ENCODE data around the gene IRX2. TPM values are rescaled to one million over a fixed set of nuclear protein-coding genes. Genes with fewer than 3 reads are reported as not detected.

The IRX2 gene
- total and polyA plus RNA-seq, 10 of the 15 experiments (the other 5 are each of a cell fraction or from before 2014, with no cell fraction given): not detected

DNA sequence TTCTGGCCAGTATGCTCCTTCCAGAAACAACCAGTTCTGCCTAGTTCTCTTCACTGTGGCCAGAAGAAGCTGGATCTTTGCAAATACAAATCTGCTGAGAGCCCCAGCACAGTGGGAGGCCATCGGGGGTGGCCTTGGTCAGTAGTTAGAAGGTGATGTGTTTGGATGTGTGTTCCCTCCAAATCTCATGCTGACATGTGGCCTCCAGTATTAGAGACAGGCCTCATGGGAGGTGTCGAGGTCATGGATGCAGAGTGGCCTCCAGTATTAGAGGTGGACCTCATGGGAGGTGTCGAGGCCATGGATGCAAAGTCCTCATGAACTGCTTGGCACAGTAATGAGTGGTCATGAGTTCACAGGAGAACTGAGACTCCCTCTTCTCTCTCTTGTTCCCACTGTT is 7.6 kb upstream of the IRX2 start:
- Histone ChIP-seq H3K27ac (ENCODE audit: control insufficient read depth, insufficient read depth) (no peak overlapping the region), H4K20me1 (ENCODE audit: control insufficient read depth, insufficient read depth) (no peaks in the 10 kb centered on the region), H2AFZ (ENCODE audit: control insufficient read depth, low read depth, low read length) (no peak overlapping the region), H3K4me1 (ENCODE audit: control insufficient read depth, insufficient read depth, low read length) (no peaks in the 10 kb centered on the region), H3K9me3 (replicated peaks; ENCODE audit: control insufficient read depth, insufficient read depth, low read length) (no peaks in the 10 kb centered on the region; the same call in 2 of the 3 replicates), H3K36me3 (ENCODE audit: control insufficient read depth in 2 of 2, insufficient read depth in 2 of 2, low read length in 1 of 2) (no peaks in the 10 kb centered on the region), H3K4me2 (ENCODE audit: control insufficient read depth, insufficient read depth) (no peak overlapping the region), H3K27me3 (replicated peaks in 1 of 2; ENCODE audit: control insufficient read depth in 2 of 2, insufficient read depth in 2 of 2, low read length in 1 of 2) (no peaks in the 10 kb centered on the region), H3K79me2 (ENCODE audit: control insufficient read depth, insufficient read depth, low read length) (no peaks in the 10 kb centered on the region), H3K4me3 (no peak overlapping the region), H3K9ac (ENCODE audit: control insufficient read depth, insufficient read depth, low read length) (no peak overlapping the region)
- ChIA-PET SMC1A (ENCODE audit: uncharacterized antibody, unreplicated experiment) (no interaction called here), RAD21 (ENCODE audit: unreplicated experiment) (no interaction called here), POLR2A (no interaction called here), CTCF (no interaction called here)
- BruUV-seq (replicated peaks): no TSS peak
- no peak for TF ChIP-seq ZNF217 (IDR thresholded peaks at IDR 0.05)
- no peak for TF ChIP-seq RCOR1 (conservative IDR thresholded peaks at IDR 0.05; ENCODE audit: low read depth, low read length)
- no peak for TF ChIP-seq SMARCA5 (IDR thresholded peaks at IDR 0.05)
- no peak for TF ChIP-seq RBBP5 (conservative IDR thresholded peaks at IDR 0.05)
- intact Hi-C loops (cut with micrococcal nuclease; ENCODE audit: unreplicated experiment) (no loop called here), in situ Hi-C loops (cut with MboI) (no loop called here)
- FAIRE-seq (no peak), ATAC-seq (no peak), DNase-seq (ENCODE audit: low read depth, low spot score) (no peak)
- WGBS (ENCODE audit: insufficient coverage, insufficient replicate concordance, low lambda C conversion rate, missing lambda C conversion rate): 8% methylated on average over 3 of the region's 3 CpGs

GRCh38 chr5:2758632-2759031 is 7.2 kb upstream of the IRX2 start:
- WGBS (ENCODE audit: insufficient coverage, insufficient replicate concordance, low lambda C conversion rate, missing lambda C conversion rate): 48% methylated on average over 6 of the region's 6 CpGs
- Histone ChIP-seq H3K27me3 (replicated peaks in 1 of 2; ENCODE audit: control insufficient read depth in 2 of 2, insufficient read depth in 2 of 2, low read length in 1 of 2) (no peaks in the 10 kb centered on the region), H3K36me3 (ENCODE audit: control insufficient read depth in 2 of 2, insufficient read depth in 2 of 2, low read length in 1 of 2) (no peaks in the 10 kb centered on the region), H2AFZ (ENCODE audit: control insufficient read depth, low read depth, low read length) (no peak overlapping the region), H3K79me2 (ENCODE audit: control insufficient read depth, insufficient read depth, low read length) (no peaks in the 10 kb centered on the region), H3K9me3 (replicated peaks; ENCODE audit: control insufficient read depth, insufficient read depth, low read length) (no peaks in the 10 kb centered on the region; the same call in 2 of the 3 replicates), H3K9ac (ENCODE audit: control insufficient read depth, insufficient read depth, low read length) (no peak overlapping the region), H4K20me1 (ENCODE audit: control insufficient read depth, insufficient read depth) (no peaks in the 10 kb centered on the region), H3K4me1 (ENCODE audit: control insufficient read depth, insufficient read depth, low read length) (no peaks in the 10 kb centered on the region), H3K4me2 (ENCODE audit: control insufficient read depth, insufficient read depth) (no peak overlapping the region), H3K4me3 (no peak overlapping the region), H3K27ac (ENCODE audit: control insufficient read depth, insufficient read depth) (no peak overlapping the region)
- ATAC-seq (no peak), FAIRE-seq (no peak), DNase-seq (ENCODE audit: low read depth, low spot score) (no peak)
- CTCF ChIA-PET: no interaction called here
- intact Hi-C loops (cut with micrococcal nuclease; ENCODE audit: unreplicated experiment) (no loop called here), in situ Hi-C loops (cut with MboI) (no loop called here)
- TF ChIP-seq, protein P1, sequence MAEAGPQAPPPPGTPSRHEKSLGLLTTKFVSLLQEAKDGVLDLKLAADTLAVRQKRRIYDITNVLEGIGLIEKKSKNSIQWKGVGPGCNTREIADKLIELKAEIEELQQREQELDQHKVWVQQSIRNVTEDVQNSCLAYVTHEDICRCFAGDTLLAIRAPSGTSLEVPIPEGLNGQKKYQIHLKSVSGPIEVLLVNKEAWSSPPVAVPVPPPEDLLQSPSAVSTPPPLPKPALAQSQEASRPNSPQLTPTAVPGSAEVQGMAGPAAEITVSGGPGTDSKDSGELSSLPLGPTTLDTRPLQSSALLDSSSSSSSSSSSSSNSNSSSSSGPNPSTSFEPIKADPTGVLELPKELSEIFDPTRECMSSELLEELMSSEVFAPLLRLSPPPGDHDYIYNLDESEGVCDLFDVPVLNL (IDR thresholded peaks at IDR 0.05; ENCODE audit: low read depth, low read length): no peak
- TF ChIP-seq EED (IDR thresholded peaks at IDR 0.05; ENCODE audit: low read depth): no peak
- no peak for TF ChIP-seq YY1 (IDR thresholded peaks at IDR 0.05; ENCODE audit: low read depth, low read length)
- TF ChIP-seq SPI1 (IDR thresholded peaks at IDR 0.05; ENCODE audit: borderline replicate concordance, insufficient read depth, low read depth, low read length): no peak
- no peak for TF ChIP-seq MYC (IDR thresholded peaks at IDR 0.05; ENCODE audit: insufficient read depth, insufficient read length, insufficient replicate concordance, low read length, severe bottlenecking)
- no peak for TF ChIP-seq MAX (IDR thresholded peaks at IDR 0.05; ENCODE audit: low read depth, low read length)
- TF ChIP-seq BRCA1 (IDR thresholded peaks at IDR 0.05; ENCODE audit: low read depth, low read length): no peak
- no peak for TF ChIP-seq MXI1 (IDR thresholded peaks at IDR 0.05; ENCODE audit: low read depth, low read length)
- TF ChIP-seq SREBF1 (IDR thresholded peaks at IDR 0.05; ENCODE audit: low read length): no peak
- TF ChIP-seq PML (IDR thresholded peaks at IDR 0.05; ENCODE audit: low read length): no peak
- no peak for TF ChIP-seq HDAC6 (IDR thresholded peaks at IDR 0.05; ENCODE audit: unreplicated experiment)
- no peak for TF ChIP-seq NBN (IDR thresholded peaks at IDR 0.05)
- no peak for TF ChIP-seq HCFC1 (IDR thresholded peaks at IDR 0.05; ENCODE audit: low read length)
- TF ChIP-seq LARP7 (IDR thresholded peaks at IDR 0.05): no peak
- TF ChIP-seq ZNF217 (IDR thresholded peaks at IDR 0.05): no peak
- TF ChIP-seq ZBTB33 (IDR thresholded peaks at IDR 0.05): no peak
- RAD21 ChIA-PET (ENCODE audit: unreplicated experiment): no interaction called here
- BruUV-seq (replicated peaks): no TSS peak
- POLR2A ChIA-PET: no interaction called here
- SMC1A ChIA-PET (ENCODE audit: uncharacterized antibody, unreplicated experiment): no interaction called here
